GM04503 (cell line): Measurements from ENCODE around the gene XXYLT1.
"Not testable (repeated sequence)": the region's sequence is repeated elsewhere in the genome, so short reads cannot be mapped to it uniquely, and the experiment has no call there.

Experiments
- DNase-seq: peaks from one replicate; pipeline ENCODE4 v3.0.0-alpha.2; 2012; ENCODE audit warnings: low read depth

The XXYLT1 gene

GRCh38 chr3:195250473-195251251, 20.3 kb downstream of the XXYLT1 start:
- no peak for DNase-seq

- no peak for DNase-seq
Observed at GRCh38 chr3:195249858-195250464, 21.0 kb downstream of the XXYLT1 start.

- no peak for DNase-seq
Observed at GRCh38 chr3:195249057-195249770, 21.7 kb downstream of the XXYLT1 start.

- no peak for DNase-seq
Observed at GRCh38 chr3:195248281-195248680, 22.7 kb downstream of the XXYLT1 start.

GRCh38 chr3:195247863-195248189, 23.1 kb downstream of the XXYLT1 start:
- DNase-seq, result no peak

- no peak for DNase-seq
Observed at GRCh38 chr3:195247086-195247862, 23.7 kb downstream of the XXYLT1 start.

- DNase-seq, result no peak
Observed at GRCh38 chr3:195246581-195246995, 24.4 kb downstream of the XXYLT1 start.

- DNase-seq, result no peak
Observed at GRCh38 chr3:195245531-195245951, 25.4 kb downstream of the XXYLT1 start.

GRCh38 chr3:195241592-195242355, 29.2 kb downstream of the XXYLT1 start:
- no peak for DNase-seq

GRCh38 chr3:195240939-195241338, 30.0 kb downstream of the XXYLT1 start:
- DNase-seq, result no peak

GRCh38 chr3:195240171-195240701, 30.7 kb downstream of the XXYLT1 start:
- DNase-seq, result no peak

- no peak for DNase-seq
Observed at GRCh38 chr3:195239121-195239520, 31.8 kb downstream of the XXYLT1 start.

- DNase-seq, result peak; percentile 25
Observed at GRCh38 chr3:195238586-195239118, 32.3 kb downstream of the XXYLT1 start.

GRCh38 chr3:195238081-195238571, 32.8 kb downstream of the XXYLT1 start:
- DNase-seq, result no peak

- DNase-seq, result no peak
Observed at GRCh38 chr3:195236801-195237570, 34.0 kb downstream of the XXYLT1 start.

- DNase-seq, result no peak
Observed at GRCh38 chr3:195236076-195236798, 34.7 kb downstream of the XXYLT1 start.

GRCh38 chr3:195230244-195230643, 40.7 kb downstream of the XXYLT1 start:
- DNase-seq, result no peak

GRCh38 chr3:195228886-195229285, 42.1 kb downstream of the XXYLT1 start:
- not testable (repeated sequence) for DNase-seq

- DNase-seq, result no peak
Observed at GRCh38 chr3:195227871-195228270, 43.1 kb downstream of the XXYLT1 start.
